K562 (cell line): ENCODE measurements around the gene RTP3. TPM values are rescaled to one million over a fixed set of nuclear protein-coding genes. Genes with fewer than 3 reads are reported as not detected.

ENCODE experiments used
- ATAC-seq: fragments of 200-7000 bp; cut with Tn5 transposase; 3 replicates; pipeline ENCODE4 v1.9.1; 2020; ENCODE audit warnings: moderate library complexity
- BruUV-seq: library from RNA; stranded (reverse); fragments of 400-500 nt; replicated peaks from 2 replicates; lab custom pipeline; 2021; lab: Mats Ljungman, UMichigan
- CTCF ChIA-PET: fragments of 300-600 bp; formaldehyde crosslinking; extraction: SDS; loops from one replicate; lab custom pipeline; 2021; ENCODE audit warnings: low intra/inter-chr PET ratio; lab: Yijun Ruan, JAX
- POLR2A ChIA-PET: fragments of 300-600, 350-650 bp; sonication (Branson Sonifier 250); formaldehyde crosslinking; extraction: SDS; loops from one replicate; lab custom pipeline; 2021; ENCODE audit warnings: antibody characterized with exemption, inconsistent platforms; lab: Yijun Ruan, JAX
- DNase-seq, 4 experiments: peaks; one replicate each; pipeline versions ENCODE4 v3.0.0 to v3.0.0-alpha.2; 2011 to 2018; ENCODE audit warnings: low spot score in 3 of 4, mixed read lengths in 3 of 4; ENCODE audit errors: extremely low read depth in 1 of 4
- FAIRE-seq: peaks from 2 replicates; lab custom pipeline; 2011; peaks lifted over from hg19 to GRCh38; lab: Jason Lieb, UNC
- H2AFZ ChIP-seq: 2 replicates; pipeline ENCODE4 v1.6.0; 2011; ENCODE audit warnings: low read depth, low read length, control low read depth, inconsistent platforms
- H3K27ac ChIP-seq: fragments of 200-600 bp; 3 replicates; pipeline ENCODE4 v1.8.0; 2011; ENCODE audit warnings: low read depth, mild to moderate bottlenecking, control low read depth, inconsistent platforms, low read length, moderate library complexity, mixed read lengths; ENCODE audit errors: extremely low read depth
- H3K27me3 ChIP-seq, 2 experiments: fragments of 300-600 bp in 1 of 2; 2 replicates in 1 of 2; 3 replicates in 1 of 2; pipeline versions ENCODE4 v1.6.0 to v1.8.0; 2011; ENCODE audit warnings: inconsistent platforms in 2 of 2, low read length in 2 of 2, mild to moderate bottlenecking in 1 of 2, mixed read lengths in 1 of 2, moderate library complexity in 1 of 2; ENCODE audit not compliant: control insufficient read depth in 2 of 2, insufficient read depth in 2 of 2
- H3K36me3 ChIP-seq: fragments of 300-600 bp; 3 replicates; pipeline ENCODE4 v1.8.0; 2011; ENCODE audit warnings: mild to moderate bottlenecking, low read length, inconsistent platforms; ENCODE audit not compliant: control insufficient read depth, insufficient read depth
- H3K4me1 ChIP-seq, 2 experiments: fragments of 200-600 bp in 1 of 2; replicated peaks in 1 of 2; 2 replicates in 1 of 2; 3 replicates in 1 of 2; pipeline versions ENCODE4 v1.5.1 to v1.8.0; 2011; ENCODE audit warnings: inconsistent platforms in 2 of 2, low read length in 2 of 2, mild to moderate bottlenecking in 1 of 2, mixed read lengths in 1 of 2, moderate library complexity in 1 of 2; ENCODE audit not compliant: control insufficient read depth in 2 of 2, insufficient read depth in 2 of 2
- H3K4me2 ChIP-seq: 2 replicates; pipeline ENCODE4 v1.6.1; 2011; ENCODE audit warnings: low read length, control low read depth, inconsistent platforms, mixed read lengths; ENCODE audit not compliant: insufficient read depth
- H3K4me3 ChIP-seq: fragments of 200-600 bp; sonication (generic), shearing (Covaris generic); 2 replicates; pipeline ENCODE4 v1.5.1; 2016; ENCODE audit warnings: control low read depth, inconsistent platforms
- H3K79me2 ChIP-seq: fragments of 200-600 bp; 3 replicates; pipeline ENCODE4 v1.8.0; 2011; ENCODE audit warnings: low read length, inconsistent platforms; ENCODE audit not compliant: control insufficient read depth, insufficient read depth
- H3K9ac ChIP-seq, 2 experiments: 2 replicates each; pipeline versions ENCODE4 v1.6.0 to v1.6.1; 2011; ENCODE audit warnings: low read depth in 2 of 2, low read length in 2 of 2, control low read depth in 1 of 2, inconsistent platforms in 1 of 2, mild to moderate bottlenecking in 1 of 2, mixed read lengths in 1 of 2; ENCODE audit not compliant: insufficient read depth in 1 of 2
- H3K9me1 ChIP-seq: one replicate; pipeline ENCODE4 v1.6.0; 2011; ENCODE audit warnings: inconsistent platforms, mild to moderate bottlenecking, low read length, moderate library complexity; ENCODE audit not compliant: control insufficient read depth, insufficient read depth
- H3K9me3 ChIP-seq: replicated peaks from 2 replicates; pipeline ENCODE4 v1.5.1; 2011; ENCODE audit warnings: low read depth, low read length, inconsistent platforms; ENCODE audit not compliant: control insufficient read depth, insufficient read depth
- H4K20me1 ChIP-seq: replicated peaks from 2 replicates; pipeline ENCODE4 v1.6.1; 2011; ENCODE audit warnings: low read length, inconsistent platforms, mixed read lengths; ENCODE audit not compliant: control insufficient read depth, insufficient read depth
- CHD1 ChIP-seq: fragments of 200-600 bp; sonication (generic); IDR thresholded peaks from one replicate; pipeline ENCODE4 v1.6.1; 2012; ENCODE audit warnings: mild to moderate bottlenecking, moderate library complexity, low read length, inconsistent platforms
- CHD2 ChIP-seq: IDR thresholded peaks from 2 replicates; pipeline ENCODE4 v1.6.1; 2011; ENCODE audit warnings: low read depth, low read length
- ELF4 ChIP-seq: fragments of 450-650 bp; formaldehyde crosslinking; IDR thresholded peaks from 2 replicates; pipeline ENCODE4 v1.4.0; 2022; ENCODE audit warnings: missing genetic modification characterization
- IRF1 ChIP-seq: sonication (generic); formaldehyde crosslinking; IDR thresholded peaks from 2 replicates; pipeline ENCODE4 v1.8.0; 2022; ENCODE audit warnings: missing genetic modification reagents, mild to moderate bottlenecking, borderline replicate concordance
- JUN ChIP-seq, 2 experiments: sonication (generic) in 1 of 2; formaldehyde crosslinking in 1 of 2; IDR thresholded peaks; 2 replicates each; pipeline versions ENCODE4 v1.6.1 to v1.8.0; 2012 to 2022; ENCODE audit warnings: borderline replicate concordance in 2 of 2, mild to moderate bottlenecking in 2 of 2, improper control_type of control experiment in 1 of 2, low read depth in 1 of 2, low read length in 1 of 2, missing genetic modification reagents in 1 of 2
- POLR2A ChIP-seq: fragments of 450-650 bp; conservative IDR thresholded peaks from 2 replicates; pipeline ENCODE4 v1.6.1; 2016
- SMARCA4 ChIP-seq: fragments of 450-650 bp; IDR thresholded peaks from 2 replicates; pipeline ENCODE4 v1.6.1; 2016
- STAT5B ChIP-seq: fragments of 250-450 bp; sonication (Bioruptor Pico); IDR thresholded peaks from 2 replicates; pipeline ENCODE4 v1.8.0; 2021; ENCODE audit warnings: mild to moderate bottlenecking, inconsistent platforms
- TAF9B ChIP-seq: fragments of 450-650 bp; IDR thresholded peaks from 2 replicates; pipeline ENCODE4 v1.6.1; 2018; ENCODE audit warnings: mild to moderate bottlenecking; ENCODE audit not compliant: partially characterized antibody
- TCF7 ChIP-seq: sonication (generic); IDR thresholded peaks from 2 replicates; pipeline ENCODE4 v1.6.1; 2016; ENCODE audit warnings: antibody characterized with exemption, borderline replicate concordance
- ZBTB9 ChIP-seq: fragments of 450-650 bp; formaldehyde crosslinking; IDR thresholded peaks from 2 replicates; pipeline ENCODE4 v1.4.0; 2020; ENCODE audit warnings: mild to moderate bottlenecking, moderate library complexity
- ZKSCAN1 ChIP-seq: fragments of 150-350 bp; IDR thresholded peaks from 2 replicates; pipeline ENCODE4 v1.6.1; 2016; ENCODE audit warnings: low read depth, low read length
- ZNF592 ChIP-seq: fragments of 450-650 bp; IDR thresholded peaks from 2 replicates; pipeline ENCODE4 v1.6.1; 2017; ENCODE audit warnings: antibody characterized with exemption, mild to moderate bottlenecking
- ZNF668 ChIP-seq: fragments of 250-450 bp; sonication (Bioruptor Pico); IDR thresholded peaks from 2 replicates; pipeline ENCODE4 v1.8.0; 2022; ENCODE audit warnings: mild to moderate bottlenecking, inconsistent platforms
- ZNF717 ChIP-seq: fragments of 250-450 bp; sonication (Bioruptor Pico); IDR thresholded peaks from 2 replicates; pipeline ENCODE4 v1.5.0; 2021
- WGBS: fragments of 100-300 bp; shearing (Covaris generic); methylation state at CpG from one replicate; pipeline ENCODE4 v1.1.6; 2016; ENCODE audit warnings: low coverage, mixed read lengths; ENCODE audit not compliant: insufficient coverage; ENCODE audit errors: missing lambda C conversion rate; 5-methylcytosine and 5-hydroxymethylcytosine counted together
- in situ Hi-C: fragments of 300-500 bp; cut with MboI; formaldehyde crosslinking; loops from 4 replicates; pipeline ENCODE4 v1.15.0; 2018; ENCODE audit warnings: inconsistent platforms, mixed read lengths
- intact Hi-C: fragments of 100-400 bp; cut with micrococcal nuclease; formaldehyde crosslinking; loops from 2 replicates; pipeline ENCODE4 v1.14.2; 2022
- polyA plus RNA-seq, 8 experiments: library from polyadenylated mRNA; depleted of rRNA in 4 of 8; stranded (reverse) in 5 of 8; unstranded in 3 of 8; fragments of >200 nt; fragmentation: Nextera tagmentation in 2 of 8; fragmentation: Illumina TruSeq in 1 of 8; extraction: Ambion mirVana in 2 of 8; extraction: Trizol in 1 of 8; gene quantifications; 2 replicates each; pipeline versions ENCODE4 v1.2.1 to v1.2.3, GENCODE V29; 2011 to 2014; ENCODE audit warnings: inconsistent platforms in 1 of 8, missing spikeins in 1 of 8
- total RNA-seq, 7 experiments: library from RNA; depleted of rRNA in 6 of 7; stranded (reverse); fragments of >200 nt in 6 of 7; fragmentation: Illumina TruSeq in 2 of 7; extraction: Trizol in 2 of 7; gene quantifications; 2 replicates each; pipeline versions ENCODE4 v1.2.1 to v1.2.3, GENCODE V29; 2011 to 2021; ENCODE audit warnings: low replicate concordance in 1 of 7

The RTP3 gene
- total and polyA plus RNA-seq, 9 of the 15 experiments (the other 6 are each of a cell fraction or from before 2014, with no cell fraction given) = not detected

DNA sequence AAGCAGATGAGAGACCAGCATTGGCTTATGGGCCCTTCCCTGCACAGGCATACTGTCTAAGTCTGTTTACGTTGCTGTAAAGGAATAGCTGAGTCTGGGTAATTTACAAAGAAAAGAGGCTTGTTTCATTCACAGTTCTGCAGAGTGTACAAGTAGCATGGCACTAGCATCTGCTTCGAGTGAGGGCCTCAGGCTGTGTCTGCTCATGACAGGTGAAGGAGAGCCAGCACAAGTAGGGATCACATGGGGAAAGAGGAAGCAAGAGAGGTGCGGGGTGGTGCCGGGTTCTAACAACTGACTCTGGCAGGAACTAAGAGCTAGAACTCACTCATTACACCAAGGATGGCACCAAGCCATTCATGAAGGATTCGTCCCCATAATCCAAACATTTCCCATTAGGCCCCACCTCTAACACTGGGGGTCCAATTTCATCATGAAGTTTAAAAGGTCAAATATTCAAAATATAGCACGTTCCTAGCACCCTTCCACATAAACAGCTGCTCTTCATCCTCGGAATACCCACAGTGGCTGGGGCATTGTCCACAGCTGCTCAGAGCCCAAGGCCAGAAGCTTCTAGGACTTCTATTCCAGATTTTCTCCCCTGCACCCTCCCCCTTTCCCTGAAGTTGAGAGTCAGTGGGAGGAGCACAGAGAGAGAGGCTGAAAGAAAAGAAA, 5.6 kb downstream of the RTP3 start (continued):
- TF ChIP-seq ZNF592 (peak; percentile 55; the same call in 1 of the 2 replicates), ELF4 (CRISPR knock-in tag) (0 out of 2 replicates have a peak, but pooled peaks have one; percentile 52), ZKSCAN1 (no peak), ZNF668 (CRISPR knock-in tag) (0 out of 2 replicates have a peak, but pooled peaks have one; percentile 2)
- TF ChIP-seq, all 486 proteins: peak for 13

DNA sequence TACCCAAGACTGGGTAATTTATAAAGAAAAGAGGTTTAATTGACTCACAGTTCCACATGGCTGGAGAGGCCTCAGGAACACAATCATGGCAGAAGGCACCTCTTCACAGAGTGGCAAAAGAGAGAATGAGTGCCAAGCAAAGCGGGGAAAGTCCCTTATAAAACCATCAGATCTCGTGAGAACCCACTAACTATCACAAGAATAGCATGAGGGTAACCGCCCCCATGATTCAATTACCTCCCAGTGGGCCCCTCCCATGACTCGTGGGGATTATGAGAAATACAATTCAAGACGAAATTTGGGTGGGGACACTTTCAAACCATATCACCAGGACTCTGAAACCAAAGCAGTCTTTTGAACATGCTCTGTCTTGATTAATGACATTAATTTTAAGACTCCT, 7.0 kb downstream of the RTP3 start:
- H3K9me3 ChIP-seq = no peaks in the 10 kb centered on the region
- intact Hi-C loops (no loop called here), in situ Hi-C loops (no loop called here)
- ChIA-PET POLR2A (interaction anchor here (1.1 kb wide), 1 partner anchor 8 kb away, joined by 3 read pairs; no protein-coding TSS in a partner anchor), CTCF (no interaction called here)
- H4K20me1 ChIP-seq = no peaks in the 10 kb centered on the region
- H2AFZ ChIP-seq = no peak overlapping the region
- no peak overlapping the region for H3K9ac ChIP-seq
- no peaks in the 10 kb centered on the region; a peak in 1 of 5 replicates for H3K27me3 ChIP-seq
- BruUV-seq = no TSS peak
- H3K4me2 ChIP-seq = no peak overlapping the region
- H3K9me1 ChIP-seq = no peaks in the 10 kb centered on the region
- no peak overlapping the region for H3K27ac ChIP-seq
- no peak for FAIRE-seq
- H3K36me3 ChIP-seq = no peaks in the 10 kb centered on the region
- 34% methylated on average over 5 of the region's 5 CpGs for WGBS
- no peaks in the 10 kb centered on the region for H3K79me2 ChIP-seq
- ATAC-seq = no peak
- peak in 1 of 4 experiments; percentile 48 for DNase-seq
- no peak overlapping the region for H3K4me3 ChIP-seq
- H3K4me1 ChIP-seq = peaks cover 38 to 74% of the 10 kb centered on the region in 2 experiments
- TF ChIP-seq ZNF717 (no peak), IRF1 (CRISPR knock-in tag) (no peak), TAF9B (no peak), STAT5B (no peak), TCF7 (no peak), ZBTB9 (no peak), CHD2 (peak; percentile 86), POLR2A (no peak), JUN (IDR thresholded peaks at IDR 0.05; ENCODE audit: borderline replicate concordance, low read depth, low read length) (no peak), JUN (CRISPR knock-in tag; IDR thresholded peaks at IDR 0.05; ENCODE audit: borderline replicate concordance) (no peak), CHD1 (no peak), SMARCA4 (no peak), ZNF668 (CRISPR knock-in tag) (no peak)
